HL-60 (cell line): ENCODE results near the gene PPP1R9A.

Experiments
- DNase-seq, 2 experiments: peaks; one replicate each; pipeline ENCODE4 v3.0.0-alpha.2; 2010 to 2020; ENCODE audit warnings: low read depth in 1 of 2, low spot score in 1 of 2
- H3K27ac ChIP-seq: fragments of 250-450 bp; sonication (Bioruptor Pico); replicated peaks from 2 replicates; pipeline ENCODE4 v1.5.1; 2020; ENCODE audit warnings: mild to moderate bottlenecking, moderate library complexity
- H3K27me3 ChIP-seq: fragments of 250-450 bp; sonication (Bioruptor Pico); 2 replicates; pipeline ENCODE4 v1.5.1; 2021; ENCODE audit warnings: mild to moderate bottlenecking, moderate library complexity; ENCODE audit not compliant: insufficient read depth, poor library complexity, severe bottlenecking
- H3K4me3 ChIP-seq: replicated peaks from 2 replicates; pipeline ENCODE4 v1.5.1; 2011; ENCODE audit warnings: mild to moderate bottlenecking, control low read depth, low read length; ENCODE audit not compliant: insufficient read depth
- CTCF ChIP-seq: IDR thresholded peaks from one replicate; pipeline ENCODE4 v1.5.1; 2011; ENCODE audit warnings: low read length, control low read depth, inconsistent platforms; ENCODE audit not compliant: insufficient read depth
- GABPA ChIP-seq: IDR thresholded peaks from 2 replicates; pipeline ENCODE4 v1.6.1; 2012; ENCODE audit warnings: low read depth
- POLR2AphosphoS5 ChIP-seq: IDR thresholded peaks from 2 replicates; pipeline ENCODE4 v1.6.1; 2012; ENCODE audit warnings: low read depth
- REST ChIP-seq: IDR thresholded peaks from 2 replicates; pipeline ENCODE4 v1.6.1; 2012; ENCODE audit warnings: low read depth; ENCODE audit not compliant: insufficient replicate concordance
- SPI1 ChIP-seq: IDR thresholded peaks from 2 replicates; pipeline ENCODE4 v1.6.1; 2012; ENCODE audit warnings: low read depth, mild to moderate bottlenecking, borderline replicate concordance

Gene PPP1R9A

GRCh38 chr7:94973844-94974243 is 66.5 kb downstream of the PPP1R9A start:
- no peak overlapping the region for H3K4me3 ChIP-seq
- H3K27ac ChIP-seq = no peak overlapping the region
- TF ChIP-seq SPI1 (no peak), CTCF (no peak), POLR2AphosphoS5 (no peak), REST (no peak), GABPA (no peak)
- no peak for DNase-seq
- no peaks in the 10 kb centered on the region for H3K27me3 ChIP-seq

GRCh38 chr7:94974423-94974822 is 67.0 kb downstream of the PPP1R9A start:
- Histone ChIP-seq H3K27ac (no peak overlapping the region), H3K4me3 (no peak overlapping the region), H3K27me3 (no peaks in the 10 kb centered on the region)
- TF ChIP-seq POLR2AphosphoS5 (no peak), GABPA (no peak), REST (no peak), SPI1 (no peak), CTCF (no peak)
- DNase-seq = no peak

GRCh38 chr7:94975336-94975735 is 67.9 kb downstream of the PPP1R9A start:
- TF ChIP-seq REST = no peak
- TF ChIP-seq POLR2AphosphoS5 = no peak
- no peak for TF ChIP-seq SPI1
- no peak for TF ChIP-seq GABPA
- TF ChIP-seq CTCF = no peak
- no peak for DNase-seq
- no peak overlapping the region for H3K4me3 ChIP-seq
- H3K27me3 ChIP-seq = no peaks in the 10 kb centered on the region
- H3K27ac ChIP-seq = no peak overlapping the region
